Ishikawa (cell line): ENCODE measurements around the gene COPZ1.

Experiments
- EGR1 ChIP-seq: IDR thresholded peaks from 2 replicates; pipeline ENCODE4 v1.6.1; 2012
- REST ChIP-seq: IDR thresholded peaks from 2 replicates; pipeline ENCODE4 v1.6.1; 2012; ENCODE audit warnings: low read depth, mild to moderate bottlenecking

DNA sequence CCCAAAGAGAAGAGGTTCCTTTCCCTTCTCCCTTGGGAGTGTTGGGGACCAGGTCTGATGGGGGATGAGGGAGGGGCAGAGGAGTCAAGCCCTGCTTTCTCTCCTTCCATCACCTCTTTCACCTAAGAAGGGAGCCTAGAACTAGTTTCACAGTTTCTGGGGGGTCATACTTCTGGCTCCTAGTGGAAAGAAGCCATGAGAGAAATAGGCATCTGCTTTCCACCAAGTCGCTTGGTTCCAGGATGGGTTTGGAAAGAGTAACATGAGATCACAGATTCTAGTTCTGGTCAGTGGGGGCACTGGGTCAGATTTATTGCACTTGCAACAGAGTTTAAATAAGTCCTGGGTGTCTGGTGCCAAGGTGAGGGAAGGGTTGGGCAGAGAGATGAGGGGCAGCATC, 70.1 kb downstream of the COPZ1 start:
- TF ChIP-seq EGR1, result no peak
- TF ChIP-seq REST, result no peak
